Vagina (tissue), 2 donors: ENCODE measurements around the gene PTGER2.

Experiments used
- CTCF ChIP-seq, 3 experiments: fragments of 450-650 bp in 2 of 3; fragments of 200-600 bp in 1 of 3; sonication (generic) in 1 of 3; IDR thresholded peaks; one replicate each; pipeline ENCODE4 v1.5.1; 2017 to 2019; ENCODE audit warnings: antibody characterized with exemption in 3 of 3, mild to moderate bottlenecking in 2 of 3, moderate library complexity in 2 of 3
- POLR2AphosphoS5 ChIP-seq, 2 donors: sonication (generic); formaldehyde crosslinking; IDR thresholded peaks; one replicate each; pipeline ENCODE4 v1.9.0; 2017; ENCODE audit warnings: antibody characterized with exemption in 2 of 2, mild to moderate bottlenecking in 2 of 2, low read depth in 1 of 2; ENCODE audit not compliant: insufficient read depth in 1 of 2

- no peak for TF ChIP-seq CTCF (IDR thresholded peaks at IDR 0.05)
- TF ChIP-seq POLR2AphosphoS5 (IDR thresholded peaks at IDR 0.05; ENCODE audit: insufficient read depth in 1 of 2, low read depth in 1 of 2), result no peak
Measured at GRCh38 chr14:52351233-52352060, 37.3 kb downstream of the PTGER2 start.
